Effector CD8-positive, alpha-beta T cell (primary cell): Measurements from ENCODE around the gene KCNH1.
"Not testable (repeated sequence)": the region's sequence is repeated elsewhere in the genome, so short reads cannot be mapped to it uniquely, and the experiment has no call there.

Experiments used
- DNase-seq: peaks from one replicate; lab custom pipeline; 2025; lab: John Stamatoyannopoulos, UW

The KCNH1 gene

DNA sequence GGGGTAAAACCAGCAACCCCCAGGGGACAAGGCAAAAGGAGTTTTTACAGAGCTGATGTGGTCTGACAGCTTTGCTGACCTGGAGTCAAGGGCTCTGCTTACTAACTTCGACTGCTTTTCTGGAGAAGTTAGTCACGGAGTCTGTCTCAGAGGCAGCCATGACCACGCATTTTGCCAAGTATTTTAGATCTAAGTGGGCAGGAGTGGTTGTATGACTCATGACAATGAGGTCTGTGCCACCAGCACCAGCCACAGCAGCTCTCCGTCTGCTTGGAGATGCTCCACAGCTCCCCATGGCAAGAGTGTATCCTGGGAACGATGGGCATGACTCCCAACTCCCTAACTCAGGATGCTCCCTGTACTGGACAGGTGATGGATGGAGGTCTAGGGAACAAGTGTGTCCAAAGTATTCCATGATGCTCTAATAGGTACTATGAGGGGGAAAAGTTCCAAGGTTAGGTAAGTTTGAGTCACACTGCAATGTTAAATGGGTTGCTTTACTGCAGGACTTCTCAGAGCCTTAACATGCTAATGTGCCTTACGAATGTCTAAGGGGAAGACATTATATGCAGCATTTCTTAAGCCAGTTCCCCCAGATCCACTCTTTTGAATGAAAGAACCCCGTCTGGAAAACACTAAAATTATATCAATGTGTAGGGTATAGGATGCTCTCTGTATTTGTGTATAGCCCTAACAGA lies 446.2 kb downstream of the KCNH1 start:
- DNase-seq = no peak

DNA sequence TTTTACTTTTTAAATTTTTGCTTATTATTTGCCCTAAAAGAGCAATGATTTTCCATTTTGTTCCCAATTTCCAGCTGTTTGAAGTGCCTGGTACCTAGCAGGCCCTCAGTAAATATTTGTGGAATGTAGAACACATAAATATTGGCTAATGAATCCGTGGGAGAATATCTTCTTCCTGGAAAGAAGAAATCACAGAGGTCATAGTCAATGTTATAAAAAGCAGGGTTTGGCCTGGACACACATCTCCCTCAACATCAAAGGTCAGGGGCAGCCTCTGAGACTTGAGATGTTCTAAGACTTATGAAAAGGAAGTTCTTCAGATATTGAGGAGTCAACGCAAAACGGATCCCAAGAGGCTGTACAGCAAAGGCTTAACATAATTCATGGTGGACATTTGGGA lies 447.1 kb downstream of the KCNH1 start:
- no peak for DNase-seq

DNA sequence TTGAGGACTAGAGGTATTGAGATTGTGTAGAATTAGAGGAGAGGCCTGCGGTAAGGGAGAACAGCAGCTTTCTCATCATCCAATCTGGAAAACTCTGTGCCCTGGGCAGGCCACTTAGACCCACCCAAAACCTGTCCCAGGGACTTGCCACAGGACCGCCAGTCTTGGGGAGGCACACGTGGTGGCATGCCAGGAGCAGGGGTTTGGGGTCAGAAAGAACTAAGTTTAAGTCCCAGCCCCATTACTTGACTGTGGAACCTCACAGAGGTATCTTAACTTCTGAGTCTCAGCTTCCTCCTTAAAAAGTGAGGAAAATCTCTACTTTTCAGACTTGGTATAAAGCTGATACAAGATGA lies 448.7 kb downstream of the KCNH1 start:
- DNase-seq = no peak

DNA sequence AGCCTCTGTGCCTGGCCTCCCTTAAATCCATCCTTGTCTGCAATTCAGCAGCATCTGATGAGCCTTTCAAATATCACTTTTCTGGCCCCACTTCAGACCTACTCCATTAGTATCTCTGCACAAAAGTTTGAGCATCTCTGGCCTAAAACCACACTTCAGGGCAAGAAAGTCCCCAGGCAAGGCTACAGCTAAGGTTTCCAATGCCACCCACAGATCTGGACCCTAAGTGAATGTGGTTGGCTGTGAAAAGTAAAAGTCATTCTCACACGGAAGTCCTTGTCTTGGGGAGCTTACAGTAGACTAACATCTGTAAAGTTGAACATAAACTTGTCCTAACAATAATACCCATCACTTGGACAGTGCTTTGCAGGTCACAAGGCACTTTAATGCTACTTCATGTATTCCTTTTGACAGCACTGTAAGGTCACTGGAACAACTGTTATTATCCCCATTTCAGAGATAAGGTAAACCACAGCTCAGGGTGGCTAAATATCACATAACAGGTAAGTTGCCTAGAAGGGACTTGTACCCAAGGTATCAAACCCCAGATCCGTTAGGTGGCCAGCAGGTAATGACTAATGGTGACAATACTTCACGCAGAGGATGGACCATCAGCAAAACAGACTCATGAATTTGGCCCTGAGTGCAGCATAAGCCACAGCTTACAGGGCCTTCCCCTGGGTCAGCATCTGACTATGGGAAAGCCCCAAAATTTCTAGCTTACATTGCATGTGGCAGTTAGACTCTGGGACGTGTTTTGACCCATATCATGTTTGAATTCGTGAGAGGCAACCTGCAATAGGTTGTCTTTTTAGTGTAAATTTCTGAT lies 449.3 kb downstream of the KCNH1 start:
- no peak for DNase-seq

DNA sequence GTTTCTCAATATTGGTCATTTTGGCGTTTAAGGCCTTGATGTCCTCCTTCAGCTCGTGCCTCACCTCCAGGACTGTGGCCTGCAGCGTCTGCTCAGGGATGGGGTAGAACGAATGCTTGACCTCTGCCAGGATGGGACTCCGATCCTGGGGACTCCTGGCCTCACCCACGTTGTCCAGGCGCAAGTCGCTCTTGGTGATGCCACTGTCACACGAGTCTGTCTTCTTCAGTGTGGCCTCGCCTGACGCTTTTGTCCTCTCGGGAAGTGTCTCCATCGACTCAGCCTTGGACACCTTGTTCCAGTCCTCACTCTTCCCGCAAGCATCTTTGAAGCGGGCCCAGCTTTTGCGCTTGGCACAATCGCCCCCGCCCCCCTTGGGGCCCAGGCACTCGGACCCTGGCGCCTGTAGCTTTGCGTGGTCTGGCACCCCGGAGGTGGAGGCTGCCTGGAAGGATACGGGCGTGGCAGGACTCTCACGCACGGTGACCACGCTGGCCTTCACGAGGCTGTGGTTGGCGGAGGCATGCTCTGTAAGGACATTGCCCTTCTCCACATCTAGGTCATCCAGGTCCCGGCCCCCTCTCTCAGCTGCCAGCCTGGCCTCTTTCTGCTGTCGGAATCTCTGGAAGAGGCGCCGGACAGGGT lies 450.4 kb downstream of the KCNH1 start:
- DNase-seq = no peak

DNA sequence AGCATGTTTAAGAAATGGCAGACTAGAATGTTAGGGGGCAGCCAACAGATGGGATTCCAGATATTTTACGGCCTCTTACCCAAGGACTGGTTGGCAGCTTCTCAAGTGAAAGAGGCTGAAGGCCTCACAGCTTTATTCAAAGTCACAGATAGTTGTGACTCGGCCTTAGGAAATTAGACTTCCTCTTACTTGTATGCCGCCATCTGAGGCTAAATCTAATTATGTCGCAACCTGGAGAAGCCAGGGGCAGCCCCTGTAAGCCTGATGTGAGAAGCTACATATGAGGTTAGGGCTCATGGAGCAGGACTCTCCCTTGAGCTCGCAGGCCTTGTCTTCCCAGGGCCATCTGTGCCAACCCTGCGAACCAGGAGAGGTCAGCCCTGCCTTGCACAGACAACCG lies 452.8 kb downstream of the KCNH1 start:
- no peak for DNase-seq

DNA sequence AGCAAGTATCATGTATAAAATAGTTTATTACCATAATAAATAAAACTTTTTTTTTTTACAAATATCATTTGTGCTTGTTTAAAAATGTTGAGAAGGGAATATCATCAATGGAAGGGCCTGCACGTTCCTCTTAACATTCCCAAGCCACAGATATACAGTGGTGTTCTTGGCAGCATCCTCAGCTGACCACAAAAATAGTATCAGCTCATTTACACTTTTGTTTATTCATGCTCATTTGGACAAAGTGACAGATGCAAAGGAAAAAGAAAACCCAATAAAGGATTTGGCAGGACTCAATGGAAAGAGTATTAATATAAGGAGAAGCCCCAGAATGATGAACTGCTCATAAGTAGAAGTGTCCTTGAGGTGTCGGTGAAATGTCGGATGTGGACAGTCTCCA lies 455.6 kb downstream of the KCNH1 start:
- no peak for DNase-seq

DNA sequence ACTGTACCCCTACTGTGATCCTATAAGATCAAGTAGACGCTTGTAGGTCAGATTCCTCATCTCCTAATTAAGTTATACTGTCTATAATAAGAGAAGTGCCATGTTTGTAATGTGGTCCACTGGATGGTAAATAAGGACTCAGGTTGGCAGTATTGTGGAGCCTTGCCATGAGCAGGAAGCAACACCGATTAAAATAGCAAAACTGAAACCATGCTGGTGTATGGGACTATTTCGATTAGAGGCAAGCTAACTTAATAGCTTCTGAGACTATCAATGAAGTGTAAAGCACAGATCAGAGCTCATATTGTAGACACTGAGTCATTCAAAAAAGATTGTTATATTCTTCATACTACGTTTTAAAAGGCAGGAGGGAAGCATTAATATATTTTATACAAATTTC lies 456.4 kb downstream of the KCNH1 start:
- DNase-seq = no peak

DNA sequence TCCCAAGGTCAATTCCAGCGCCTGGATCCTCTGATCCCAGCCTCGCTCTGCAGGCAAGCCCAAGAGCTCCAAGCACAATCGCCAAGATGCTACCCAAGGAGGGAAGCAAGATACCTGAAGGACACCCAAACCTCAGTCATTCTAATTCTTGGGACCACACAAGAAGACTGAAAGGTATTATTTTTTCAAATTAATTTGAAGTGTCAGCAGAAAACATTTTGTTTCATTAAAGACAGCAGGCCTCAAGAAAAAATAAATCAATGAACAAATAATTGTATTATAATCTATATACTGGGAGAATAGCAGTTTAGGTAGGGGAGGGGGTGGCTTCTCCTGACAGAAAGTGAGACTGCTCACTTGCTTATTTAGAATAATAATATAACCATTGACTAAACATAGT lies 457.4 kb downstream of the KCNH1 start:
- no peak for DNase-seq

DNA sequence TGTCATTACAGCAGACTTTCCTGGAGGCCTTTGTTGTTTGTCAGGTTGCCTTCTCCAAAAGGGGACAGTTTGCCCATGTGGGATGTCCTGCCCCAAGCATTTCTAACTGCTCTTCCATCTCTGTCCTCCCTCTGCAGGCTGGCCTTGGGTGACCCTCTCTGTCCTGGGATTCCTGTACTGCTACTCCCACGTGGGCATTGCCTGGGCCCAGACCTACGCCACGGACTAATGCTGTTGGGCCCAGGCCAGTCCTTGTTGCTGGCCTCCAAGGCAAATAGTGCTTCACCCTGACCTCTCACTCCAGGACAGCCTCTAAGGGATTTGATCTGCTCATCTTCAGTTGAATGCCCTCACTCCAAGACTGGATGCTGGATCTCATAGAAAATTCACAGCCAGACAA lies 459.8 kb downstream of the KCNH1 start:
- no peak for DNase-seq

DNA sequence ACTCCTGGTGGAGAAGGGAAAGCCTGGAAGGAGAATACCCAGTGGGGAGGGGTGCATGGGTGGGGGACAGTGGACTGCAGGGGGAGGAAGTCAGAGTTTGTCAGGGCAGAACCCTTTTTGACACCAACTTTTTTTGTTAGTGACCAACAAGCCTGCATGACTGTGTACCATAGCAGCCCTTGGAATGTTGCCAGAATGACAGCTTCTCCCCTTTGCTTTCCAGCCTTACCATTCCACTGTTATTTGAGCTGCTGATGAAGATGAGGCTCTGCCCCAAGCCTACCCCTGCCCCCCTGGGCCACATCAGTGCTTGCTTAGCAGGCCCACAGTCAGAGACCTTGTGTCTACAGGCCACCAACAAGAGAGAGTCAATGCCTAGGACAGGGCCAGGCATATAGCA lies 464.0 kb downstream of the KCNH1 start:
- no peak for DNase-seq

DNA sequence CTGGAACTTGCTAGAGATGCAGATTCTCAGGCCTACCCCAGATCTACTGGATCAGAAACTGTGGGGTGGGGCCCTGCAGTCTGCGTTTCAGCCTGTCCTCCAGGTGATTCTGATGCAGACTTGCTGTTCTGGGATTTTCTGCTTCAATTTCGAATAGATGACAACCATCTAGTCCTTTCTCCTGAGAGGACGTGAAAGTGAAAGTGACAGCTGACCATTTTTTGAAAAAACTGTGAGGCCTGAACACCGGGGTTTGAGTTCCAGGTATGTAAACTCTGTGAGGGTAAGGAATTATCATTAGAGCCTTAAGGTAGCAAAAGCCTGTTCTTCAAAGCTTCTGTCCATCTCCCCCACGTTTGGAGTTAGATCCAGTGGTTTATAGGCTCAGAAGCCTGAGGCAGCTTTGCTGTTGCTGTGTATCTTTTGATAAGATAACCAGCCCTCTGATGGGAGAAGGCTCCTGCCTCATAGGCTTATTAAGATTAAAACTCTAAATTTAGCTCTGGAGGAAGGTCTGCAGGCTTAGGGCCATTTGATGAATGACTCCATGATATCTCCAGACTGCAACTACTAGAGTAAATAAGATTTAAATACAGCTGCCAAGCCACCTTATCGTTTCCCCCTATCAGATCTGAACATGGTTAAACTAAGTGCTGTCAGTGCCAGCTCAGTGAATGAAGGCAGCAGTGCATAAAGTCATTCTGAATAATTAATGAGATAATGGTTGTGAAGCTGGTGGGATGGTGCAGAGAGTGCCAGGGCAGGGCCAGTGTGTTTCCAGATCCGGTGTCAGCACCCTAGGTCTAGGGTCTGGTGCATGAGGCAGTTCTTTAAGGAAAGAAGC lies 470.0 kb downstream of the KCNH1 start:
- DNase-seq = no peak

DNA sequence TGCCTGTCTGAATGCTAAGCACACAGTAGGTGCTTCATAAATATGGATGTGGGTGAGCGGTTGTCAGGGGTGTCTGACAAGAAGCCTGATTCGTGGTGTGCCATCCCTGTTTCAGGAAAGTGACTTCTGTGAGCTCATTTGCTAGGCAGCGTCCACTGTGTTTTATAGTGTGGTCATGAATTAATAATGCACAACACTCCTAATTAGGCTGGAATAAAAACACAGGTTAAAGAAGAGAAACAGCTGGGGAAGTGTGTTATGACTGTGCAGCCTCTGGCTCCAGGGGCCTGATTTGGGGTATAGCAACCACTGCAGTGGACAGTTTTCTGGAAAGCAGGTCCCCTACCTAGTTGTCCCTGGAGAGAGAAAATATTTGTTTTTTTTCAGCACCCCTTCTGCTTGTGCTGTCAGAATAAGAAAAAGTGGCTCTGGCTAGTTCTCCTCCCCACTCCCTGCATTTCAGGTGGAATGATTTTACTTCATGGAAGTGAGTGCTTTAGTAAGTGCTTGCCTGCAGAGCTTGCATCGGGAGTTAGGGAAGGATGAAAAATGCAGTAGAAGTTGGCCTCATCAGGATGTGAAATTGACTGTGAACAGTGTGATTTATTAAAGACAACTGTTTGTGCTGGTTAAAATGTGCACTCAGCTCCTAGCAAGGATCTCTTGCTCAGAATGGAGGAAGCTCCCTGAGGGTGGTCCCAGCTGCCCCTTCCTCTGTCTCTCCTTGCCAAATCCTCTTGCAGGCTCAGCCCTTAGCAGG lies 471.5 kb downstream of the KCNH1 start:
- DNase-seq = no peak

DNA sequence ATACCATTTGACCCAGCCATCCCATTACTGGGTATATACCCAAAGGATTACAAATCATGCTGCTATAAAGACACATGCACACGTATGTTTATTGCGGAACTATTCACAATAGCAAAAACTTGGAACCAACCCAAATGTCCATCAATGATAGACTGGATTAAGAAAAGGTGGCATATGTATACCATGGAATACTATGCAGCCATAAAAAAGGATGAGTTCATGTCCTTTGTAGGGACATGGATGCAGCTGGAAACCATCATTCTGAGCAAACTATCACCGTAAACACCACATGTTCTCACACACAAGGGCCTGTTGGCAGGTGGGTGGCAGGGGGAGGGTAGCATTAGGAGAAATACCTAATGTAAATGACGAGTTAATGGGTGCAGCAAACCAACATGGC lies 472.4 kb downstream of the KCNH1 start:
- DNase-seq = not testable (repeated sequence)

DNA sequence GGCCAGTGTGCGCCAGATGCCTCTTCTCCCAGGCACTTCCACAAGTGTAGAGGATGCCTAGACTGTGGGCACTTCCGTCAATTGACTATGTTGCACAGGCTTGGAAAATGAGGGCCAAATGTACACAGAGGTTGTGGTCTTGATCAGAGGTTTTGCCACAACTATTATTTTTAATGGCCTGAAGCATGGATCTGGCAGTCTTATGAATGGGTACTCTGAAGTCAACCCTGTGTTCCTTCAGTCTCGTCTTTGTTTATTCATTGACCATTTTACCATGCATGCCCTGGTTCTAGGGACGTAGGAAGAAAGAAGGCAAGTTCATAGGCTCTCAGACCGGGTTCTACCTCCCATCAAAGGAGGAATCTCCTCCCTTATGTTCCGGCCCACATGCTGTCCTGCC lies 476.1 kb downstream of the KCNH1 start:
- DNase-seq = no peak

DNA sequence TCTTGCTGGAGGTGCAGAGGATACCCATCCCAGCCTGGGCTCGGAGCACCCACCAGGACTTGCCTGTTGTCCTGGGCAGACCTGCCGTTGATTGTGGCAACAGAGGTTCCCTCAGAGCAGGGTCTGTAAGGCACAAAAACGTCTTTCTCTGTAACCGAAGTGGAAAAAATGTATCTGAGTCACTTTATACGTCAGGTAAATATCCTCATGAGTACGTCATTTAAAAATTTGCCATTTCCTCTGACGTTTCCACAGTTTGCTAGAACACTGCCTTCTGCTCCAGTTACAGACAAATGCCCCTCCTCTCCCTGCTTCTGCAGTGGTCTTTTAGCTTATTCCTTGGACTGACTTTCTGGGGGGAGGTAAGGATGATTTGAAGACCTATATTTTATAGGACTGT lies 478.4 kb downstream of the KCNH1 start:
- no peak for DNase-seq

DNA sequence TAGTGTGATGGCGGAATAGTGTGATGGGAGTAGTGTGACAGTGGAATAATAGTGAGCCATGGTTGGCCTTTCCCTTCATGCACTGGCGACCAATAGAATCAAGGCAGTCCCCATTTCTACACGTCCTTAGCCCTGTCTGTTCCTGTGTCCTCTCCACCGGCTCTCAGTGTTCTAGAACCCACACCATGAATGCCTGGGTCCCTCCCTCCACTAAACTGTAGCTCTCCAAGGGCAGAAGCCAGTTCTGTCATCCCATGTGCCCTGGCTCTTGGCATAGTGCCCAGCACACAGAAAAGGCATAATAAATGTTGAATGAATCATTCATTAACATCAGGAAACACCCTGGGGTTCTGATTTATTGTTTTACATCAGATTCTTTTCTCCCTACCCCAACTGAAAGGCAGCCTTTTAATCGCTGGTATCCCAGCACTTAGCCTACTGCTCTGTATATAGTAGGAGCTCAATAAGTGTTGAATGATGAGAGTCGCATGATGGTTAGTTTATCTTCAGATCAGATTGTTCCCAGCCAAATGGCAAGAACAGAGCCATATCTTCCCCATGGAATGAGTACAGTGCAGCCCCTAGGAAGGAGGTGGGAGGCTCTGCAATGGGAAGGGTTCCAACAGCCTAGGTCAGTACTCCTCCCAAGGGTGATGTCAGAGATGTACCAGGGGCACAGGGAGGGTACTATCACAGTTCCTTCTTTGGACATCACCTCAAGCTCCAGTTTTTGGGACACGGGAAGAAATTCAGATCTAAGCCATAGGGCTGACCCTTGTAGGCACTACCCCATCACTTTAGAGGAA lies 479.6 kb downstream of the KCNH1 start:
- no peak for DNase-seq

DNA sequence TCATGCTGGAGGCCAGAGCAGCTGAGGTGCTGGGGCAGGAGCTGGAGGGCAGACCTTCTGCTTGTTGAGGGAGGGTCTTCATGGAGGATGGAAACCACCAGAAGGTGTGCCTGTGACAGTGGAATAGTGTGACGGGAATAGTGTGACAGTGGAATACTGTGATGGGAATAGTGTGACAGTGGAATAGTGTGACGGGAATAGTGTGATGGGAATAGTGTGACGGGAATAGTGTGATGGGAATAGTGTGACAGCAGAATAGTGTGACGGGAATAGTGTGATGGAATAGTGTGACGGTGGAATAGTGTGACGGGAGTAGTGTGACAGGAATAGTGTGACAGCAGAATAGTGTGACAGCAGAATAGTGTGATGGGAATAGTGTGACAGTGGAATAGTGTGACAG lies 480.2 kb downstream of the KCNH1 start:
- no peak for DNase-seq

DNA sequence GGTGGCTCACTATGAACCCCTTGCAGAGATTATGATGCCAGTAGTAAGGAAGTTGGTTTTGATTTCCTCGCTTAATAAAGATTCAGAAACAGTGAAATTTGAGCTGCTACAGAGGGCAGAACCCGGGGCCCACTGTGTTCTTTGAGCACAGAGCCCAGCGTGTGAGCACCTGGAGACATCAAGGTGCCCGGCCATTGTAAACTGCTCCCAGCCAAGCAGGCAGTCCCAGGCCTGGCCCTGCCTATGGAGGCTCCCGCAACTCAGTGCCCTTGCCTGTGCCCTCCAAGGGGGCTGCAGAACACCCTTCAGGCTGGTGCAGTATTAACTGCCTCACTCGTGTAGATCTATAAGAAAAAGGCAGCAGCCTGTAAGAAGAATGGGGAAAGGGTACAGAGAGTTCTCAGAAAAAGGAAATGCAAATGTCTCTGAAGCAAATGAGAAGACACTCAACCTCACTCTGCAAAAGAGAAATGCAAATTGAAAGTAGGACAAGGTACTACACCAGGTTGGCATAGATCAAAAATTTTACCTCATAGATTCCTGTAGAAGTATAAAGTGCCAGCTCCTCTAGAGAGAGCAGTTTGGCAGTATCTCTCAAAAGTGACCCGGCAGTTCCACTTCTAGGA lies 481.5 kb downstream of the KCNH1 start:
- no peak for DNase-seq

DNA sequence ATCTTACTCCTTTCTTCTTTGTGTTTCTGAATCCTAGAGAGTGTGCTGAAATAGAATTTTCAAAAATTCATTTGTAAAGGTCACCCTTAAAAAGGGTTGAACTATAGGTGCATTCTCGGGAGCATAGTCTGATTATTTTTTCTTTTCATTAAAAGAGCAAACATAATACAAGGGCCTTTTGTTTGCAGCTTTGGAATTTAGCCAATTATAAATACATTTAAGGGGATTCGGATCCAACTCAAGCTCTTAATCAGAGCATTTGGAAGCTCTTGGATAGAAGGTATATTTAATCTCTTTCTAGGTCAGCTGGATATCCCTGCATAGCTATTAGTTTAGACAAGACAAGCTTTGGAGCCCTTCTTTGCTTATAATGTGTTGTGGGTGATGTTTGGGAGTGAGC lies 483.5 kb downstream of the KCNH1 start:
- DNase-seq = no peak
